H1 (cell line): ENCODE results near the gene SH2B2. TPM values are rescaled to one million over a fixed set of nuclear protein-coding genes. Genes with fewer than 3 reads are reported as not detected.

Experiments
- CTCF ChIA-PET: fragments of 300-600 bp; sonication (Branson Sonifier 250); formaldehyde crosslinking; loops from one replicate; lab custom pipeline; 2021; ENCODE audit not compliant: partially characterized antibody; lab: Charles Lee
- POLR2A ChIA-PET: fragments of 300-600 bp; sonication (Branson Sonifier 250); formaldehyde crosslinking; loops from one replicate; lab custom pipeline; 2021; ENCODE audit warnings: inconsistent platforms; ENCODE audit not compliant: partially characterized antibody; lab: Charles Lee
- DNase-seq, 2 experiments: peaks; one replicate each; pipeline versions ENCODE4 v3.0.0 to v3.0.0-alpha.2; 2010 to 2022; ENCODE audit warnings: low spot score in 2 of 2, low read depth in 1 of 2, mixed read lengths in 1 of 2
- FAIRE-seq: peaks from 2 replicates; lab custom pipeline; 2011; peaks lifted over from hg19 to GRCh38; lab: Jason Lieb, UNC
- H2AFZ ChIP-seq: 2 replicates; pipeline ENCODE4 v1.8.1; 2012; ENCODE audit warnings: low read length, inconsistent platforms
- H2AK5ac ChIP-seq: 2 replicates; pipeline ENCODE4 v1.6.1; 2013; ENCODE audit warnings: low read depth, low read length
- H2BK120ac ChIP-seq: replicated peaks from 2 replicates; pipeline ENCODE3; 2013; ENCODE audit warnings: low read depth, low read length, inconsistent platforms
- H2BK12ac ChIP-seq: 2 replicates; pipeline ENCODE4 v1.6.1; 2013; ENCODE audit warnings: low read depth, low read length
- H2BK15ac ChIP-seq: 2 replicates; pipeline ENCODE4 v1.6.1; 2013; ENCODE audit warnings: low read length
- H2BK20ac ChIP-seq: 2 replicates; pipeline ENCODE4 v1.6.1; 2013; ENCODE audit warnings: low read length
- H2BK5ac ChIP-seq: 2 replicates; pipeline ENCODE4 v1.6.1; 2013; ENCODE audit warnings: low read depth, low read length
- H3K14ac ChIP-seq: 2 replicates; pipeline ENCODE4 v1.6.1; 2013; ENCODE audit warnings: inconsistent platforms; ENCODE audit not compliant: insufficient read length
- H3K18ac ChIP-seq: 2 replicates; pipeline ENCODE4 v1.6.1; 2013; ENCODE audit warnings: low read length; ENCODE audit errors: extremely low read depth
- H3K23ac ChIP-seq: 2 replicates; pipeline ENCODE4 v1.6.1; 2013; ENCODE audit warnings: inconsistent platforms; ENCODE audit not compliant: insufficient read length
- H3K23me2 ChIP-seq: 2 replicates; pipeline ENCODE4 v1.6.1; 2013; ENCODE audit warnings: low read depth, low read length
- H3K27ac ChIP-seq: 2 replicates; pipeline ENCODE4 v1.6.1; 2011; ENCODE audit warnings: low read depth, low read length, inconsistent platforms
- H3K27me3 ChIP-seq, 4 experiments: replicated peaks in 1 of 4; 1 replicate in 1 of 4; 2 replicates in 3 of 4; pipeline versions ENCODE4 v1.6.1 to v1.8.1; 2011 to 2013; ENCODE audit warnings: low read length in 3 of 4, mild to moderate bottlenecking in 3 of 4, inconsistent platforms in 2 of 4, mixed read lengths in 2 of 4, moderate library complexity in 1 of 4; ENCODE audit not compliant: control insufficient read depth in 3 of 4, insufficient read depth in 3 of 4; ENCODE audit errors: extremely low read depth in 1 of 4
- H3K36me3 ChIP-seq, 4 experiments: 2 replicates each; pipeline versions ENCODE4 v1.6.1 to v1.8.1; 2011 to 2013; ENCODE audit warnings: mild to moderate bottlenecking in 4 of 4, low read length in 3 of 4, moderate library complexity in 2 of 4, control low read depth in 1 of 4, inconsistent platforms in 1 of 4; ENCODE audit not compliant: insufficient read depth in 4 of 4, control insufficient read depth in 2 of 4
- H3K4ac ChIP-seq: replicated peaks from 2 replicates; pipeline ENCODE3; 2013; ENCODE audit warnings: low read length, low read depth, mixed read lengths, inconsistent platforms; ENCODE audit not compliant: insufficient read length
- H3K4me1 ChIP-seq, 4 experiments: replicated peaks in 1 of 4; 1 replicate in 1 of 4; 2 replicates in 3 of 4; pipeline versions ENCODE4 v1.6.1 to v1.8.1; 2011 to 2013; ENCODE audit warnings: low read length in 3 of 4, inconsistent platforms in 2 of 4, mixed read lengths in 1 of 4; ENCODE audit not compliant: insufficient read depth in 4 of 4, control insufficient read depth in 3 of 4
- H3K4me2 ChIP-seq, 2 experiments: 2 replicates each; pipeline versions ENCODE4 v1.6.1 to v1.8.1; 2011 to 2013; ENCODE audit warnings: low read depth in 2 of 2, low read length in 2 of 2, control low read depth in 1 of 2, inconsistent platforms in 1 of 2, mild to moderate bottlenecking in 1 of 2; ENCODE audit not compliant: insufficient read depth in 1 of 2
- H3K4me3 ChIP-seq, 4 experiments: fragments of 200-600, 300-600 bp in 1 of 4; sonication (generic), shearing (Covaris generic), sonication (Bioruptor Twin) in 1 of 4; 2 replicates each; pipeline versions ENCODE4 v1.5.1 to v1.8.1; 2011 to 2016; ENCODE audit warnings: low read length in 4 of 4, low read depth in 3 of 4, control low read depth in 2 of 4, inconsistent platforms in 2 of 4, mild to moderate bottlenecking in 2 of 4, mixed read lengths in 1 of 4, moderate library complexity in 1 of 4; ENCODE audit not compliant: insufficient read depth in 2 of 4; ENCODE audit errors: extremely low read depth in 1 of 4
- H3K56ac ChIP-seq: replicated peaks from 2 replicates; pipeline ENCODE3; 2013; ENCODE audit warnings: low read depth, mild to moderate bottlenecking, mixed read lengths, low read length, inconsistent platforms; ENCODE audit not compliant: insufficient read length
- H3K79me1 ChIP-seq: 2 replicates; pipeline ENCODE4 v1.6.1; 2013; ENCODE audit warnings: low read depth, low read length, control low read depth
- H3K79me2 ChIP-seq, 2 experiments: 2 replicates each; pipeline versions ENCODE4 v1.6.1 to v1.8.1; 2012 to 2013; ENCODE audit warnings: low read length in 2 of 2, mild to moderate bottlenecking in 2 of 2, inconsistent platforms in 1 of 2; ENCODE audit not compliant: insufficient read depth in 2 of 2, control insufficient read depth in 1 of 2
- H3K9ac ChIP-seq, 4 experiments: replicated peaks in 1 of 4; 1 replicate in 1 of 4; 2 replicates in 3 of 4; pipeline versions ENCODE4 v1.6.1 to v1.8.1; 2011 to 2013; ENCODE audit warnings: low read depth in 3 of 4, low read length in 3 of 4, control low read depth in 2 of 4, mild to moderate bottlenecking in 2 of 4, moderate library complexity in 2 of 4, inconsistent platforms in 1 of 4; ENCODE audit errors: extremely low read depth in 1 of 4
- H3K9me3 ChIP-seq, 2 experiments: 2 replicates each; pipeline versions ENCODE4 v1.6.1 to v1.8.1; 2012 to 2013; ENCODE audit warnings: mild to moderate bottlenecking in 2 of 2, moderate library complexity in 2 of 2, control low read depth in 1 of 2, inconsistent platforms in 1 of 2, low read depth in 1 of 2, low read length in 1 of 2, mixed read lengths in 1 of 2; ENCODE audit not compliant: insufficient read depth in 2 of 2
- H4K20me1 ChIP-seq, 2 experiments: replicated peaks in 1 of 2; 2 replicates each; pipeline versions ENCODE3 to v1.8.1; 2011 to 2013; ENCODE audit warnings: inconsistent platforms in 2 of 2, low read length in 2 of 2, mild to moderate bottlenecking in 1 of 2; ENCODE audit not compliant: insufficient read depth in 2 of 2, control insufficient read depth in 1 of 2
- H4K5ac ChIP-seq: 2 replicates; pipeline ENCODE4 v1.6.1; 2013; ENCODE audit warnings: low read length, low read depth, mixed read lengths, inconsistent platforms; ENCODE audit not compliant: insufficient read length
- H4K8ac ChIP-seq: 2 replicates; pipeline ENCODE4 v1.8.0; 2013; ENCODE audit warnings: mild to moderate bottlenecking, moderate library complexity, low read length, inconsistent platforms; ENCODE audit not compliant: insufficient read depth; ENCODE audit errors: extremely low read depth
- H4K91ac ChIP-seq: replicated peaks from 2 replicates; pipeline ENCODE3; 2013; ENCODE audit warnings: low read length, mixed read lengths, inconsistent platforms; ENCODE audit not compliant: insufficient read length
- GABPA ChIP-seq: IDR thresholded peaks from 2 replicates; pipeline ENCODE4 v1.6.1; 2011; ENCODE audit warnings: mild to moderate bottlenecking, low read length, moderate library complexity, borderline replicate concordance; ENCODE audit not compliant: insufficient read depth
- KDM1A ChIP-seq: fragments of 200-600, 300-600 bp; sonication (generic); IDR thresholded peaks from 2 replicates; pipeline ENCODE4 v1.7.1; 2016; ENCODE audit warnings: mild to moderate bottlenecking, low read length, borderline replicate concordance
- POLR2A ChIP-seq, 2 experiments: IDR thresholded peaks; 1 replicate in 1 of 2; 2 replicates in 1 of 2; pipeline ENCODE4 v1.6.1; 2011; ENCODE audit warnings: low read depth in 2 of 2, low read length in 2 of 2, mild to moderate bottlenecking in 2 of 2; ENCODE audit errors: control extremely low read depth in 1 of 2
- RBBP5 ChIP-seq: IDR thresholded peaks from 2 replicates; pipeline ENCODE4 v1.7.1; 2012; ENCODE audit warnings: low read depth, mild to moderate bottlenecking, inconsistent platforms, low read length, moderate library complexity, borderline replicate concordance
- SP2 ChIP-seq: IDR thresholded peaks from 2 replicates; pipeline ENCODE4 v1.6.1; 2012; ENCODE audit warnings: mild to moderate bottlenecking, low read length, inconsistent platforms
- TEAD4 ChIP-seq: IDR thresholded peaks from 2 replicates; pipeline ENCODE4 v1.6.1; 2012; ENCODE audit warnings: low read depth, low read length, inconsistent platforms, mixed read lengths
- WGBS, 2 experiments: shearing (Covaris generic) in 1 of 2; methylation state at CpG; one replicate each; pipeline versions ENCODE4 v1.1.6 to v1.1.7; 2013 to 2015; ENCODE audit warnings: low lambda C conversion rate in 2 of 2, mixed read lengths in 2 of 2, inconsistent platforms in 1 of 2, low coverage in 1 of 2, missing lambda C conversion rate in 1 of 2; ENCODE audit not compliant: insufficient replicate concordance in 2 of 2, insufficient coverage in 1 of 2, insufficient read length in 1 of 2; ENCODE audit errors: extremely low coverage in 1 of 2, missing lambda C conversion rate in 1 of 2; 5-methylcytosine and 5-hydroxymethylcytosine counted together
- polyA plus RNA-seq, 7 experiments: library from polyadenylated mRNA; depleted of rRNA in 3 of 7; stranded (reverse) in 5 of 7; unstranded in 2 of 7; fragments of >200 nt in 5 of 7; fragments of 200-250 nt in 2 of 7; gene quantifications; 1 replicate in 5 of 7; 2 replicates in 1 of 7; 4 replicates in 1 of 7; pipeline versions ENCODE4 v1.2.1 to v1.2.3, GENCODE V29; 2011 to 2013; ENCODE audit warnings: missing spikeins in 2 of 7, mixed read lengths in 2 of 7
- total RNA-seq: library from RNA; stranded (reverse); fragmentation: NEBNext Ultra II Directional; extraction: Animal tissue kit (Norgen Biotek cat#: 25700); gene quantifications from 2 replicates; pipeline ENCODE4 v1.2.1, GENCODE V29; 2021
- TF ChIP-seq, protein P1 (sequence below): IDR thresholded peaks from 2 replicates; pipeline ENCODE4 v1.6.1; 2012; ENCODE audit warnings: inconsistent platforms
- TF ChIP-seq, protein P2 (sequence below), 3 experiments: IDR thresholded peaks; 1 replicate in 2 of 3; 2 replicates in 1 of 3; pipeline versions ENCODE4 v1.5.1 to v1.6.1; 2011; ENCODE audit warnings: low read length in 3 of 3, mild to moderate bottlenecking in 3 of 3, inconsistent platforms in 2 of 3, low read depth in 1 of 3, moderate library complexity in 1 of 3; ENCODE audit not compliant: insufficient read depth in 1 of 3; ENCODE audit errors: control extremely low read depth in 1 of 3

Gene SH2B2
- total and polyA plus RNA-seq, 2 of the 8 experiments (the other 6 are each of a cell fraction or from before 2014, with no cell fraction given), result 11.5 to 18.7 TPM

DNA sequence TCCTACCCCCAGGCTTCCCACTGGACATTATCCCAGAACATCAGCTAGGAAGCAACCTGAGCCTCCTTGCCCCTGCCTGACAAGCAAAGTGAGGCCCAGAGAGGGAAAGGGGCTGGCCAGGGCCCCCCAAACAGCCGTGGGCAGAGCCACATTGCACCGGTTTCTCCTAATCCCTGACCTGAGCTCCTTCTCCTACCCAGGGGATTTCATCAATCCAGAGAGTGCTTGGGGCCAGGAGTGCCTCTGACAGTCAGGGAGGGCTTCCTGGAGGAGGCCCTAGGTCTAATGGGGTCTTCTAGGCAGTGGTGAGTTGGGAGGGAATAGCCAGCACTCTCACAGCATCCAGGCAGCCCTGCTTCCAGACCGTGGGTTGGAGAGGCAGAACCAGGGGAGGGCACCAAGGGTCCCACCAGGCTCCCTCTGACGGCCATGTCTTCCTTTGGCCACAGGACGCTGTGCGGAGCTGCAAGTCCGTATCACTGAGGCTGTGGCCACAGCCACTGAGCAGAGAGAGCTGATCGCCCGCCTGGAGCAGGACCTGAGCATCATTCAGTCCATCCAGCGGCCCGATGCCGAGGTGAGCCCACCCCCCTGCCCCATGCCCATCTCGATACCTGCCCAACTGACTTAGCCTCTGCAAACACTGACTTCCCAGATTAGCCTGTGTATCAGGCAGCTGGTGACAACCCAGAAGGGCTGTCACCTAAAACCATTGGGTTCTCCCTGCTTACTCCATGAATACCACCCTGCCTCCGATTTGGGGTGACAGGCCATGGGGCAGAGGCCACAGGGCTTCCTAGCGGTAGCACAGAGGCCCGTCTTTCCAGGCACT is 13.5 kb upstream of the SH2B2 start:
- no peak overlapping the region for H3K23ac ChIP-seq
- H3K18ac ChIP-seq, result no peak overlapping the region
- no peaks in the 10 kb centered on the region for H3K23me2 ChIP-seq
- H3K27me3 ChIP-seq, result no peaks in the 10 kb centered on the region
- peak overlapping the region; percentile 61; the same call in 1 of the 2 replicates for H2BK20ac ChIP-seq
- H2BK5ac ChIP-seq, result peak overlapping the region; percentile 60; the same call in 1 of the 2 replicates
- H3K36me3 ChIP-seq, result no peaks in the 10 kb centered on the region
- DNase-seq, result no peak
- H3K4me3 ChIP-seq, result no peak overlapping the region
- no peak overlapping the region for H3K4me2 ChIP-seq
- no peaks in the 10 kb centered on the region for H3K79me1 ChIP-seq
- H2BK12ac ChIP-seq, result no peak overlapping the region; the same call in 1 of the 2 replicates
- no peak overlapping the region; a peak in 1 of 7 replicates for H3K9ac ChIP-seq
- FAIRE-seq, result no peak
- H4K91ac ChIP-seq, result peak overlapping the region; percentile 42
- no peak overlapping the region for H3K14ac ChIP-seq
- ChIA-PET POLR2A (interaction anchor here (1.0 kb wide), 1 partner anchor 12 kb away, joined by 3 read pairs; no protein-coding TSS in a partner anchor), CTCF (interaction anchor here (0.6 to 3.6 kb wide), 29 partner anchors 9 to 990 kb away, joined by 3 to 20 read pairs (median 4); no protein-coding TSS in a partner anchor)
- no peak overlapping the region for H4K8ac ChIP-seq
- no peaks in the 10 kb centered on the region for H3K79me2 ChIP-seq
- no peak overlapping the region for H3K27ac ChIP-seq
- H3K4me1 ChIP-seq, result peaks cover 0 to 3% (median 0%) of the 10 kb centered on the region in 4 experiments; a peak in 1 of 7 replicates
- H3K56ac ChIP-seq, result no peak overlapping the region
- no peak overlapping the region for H2AFZ ChIP-seq
- H3K4ac ChIP-seq, result no peak overlapping the region
- H2BK15ac ChIP-seq, result peak overlapping the region; percentile 95; the same call in 1 of the 2 replicates
- no peak overlapping the region for H2BK120ac ChIP-seq
- H4K5ac ChIP-seq, result no peak overlapping the region
- 92% methylated on average over 16 of the region's 16 CpGs; no CpG with 5 or more reads in 1 of the 2 experiments for WGBS, 2 experiments
- H3K9me3 ChIP-seq, result no peaks in the 10 kb centered on the region
- no peaks in the 10 kb centered on the region for H4K20me1 ChIP-seq
- H2AK5ac ChIP-seq, result peak overlapping the region; percentile 53; the same call in 1 of the 2 replicates
- TF ChIP-seq RBBP5 (no peak), GABPA (no peak), SP2 (no peak), KDM1A (no peak), TEAD4 (no peak), POLR2A (IDR thresholded peaks at IDR 0.05; ENCODE audit: control extremely low read depth in 1 of 2, low read depth in 2 of 2, low read length in 2 of 2) (no peak)
- TF ChIP-seq, protein P1, sequence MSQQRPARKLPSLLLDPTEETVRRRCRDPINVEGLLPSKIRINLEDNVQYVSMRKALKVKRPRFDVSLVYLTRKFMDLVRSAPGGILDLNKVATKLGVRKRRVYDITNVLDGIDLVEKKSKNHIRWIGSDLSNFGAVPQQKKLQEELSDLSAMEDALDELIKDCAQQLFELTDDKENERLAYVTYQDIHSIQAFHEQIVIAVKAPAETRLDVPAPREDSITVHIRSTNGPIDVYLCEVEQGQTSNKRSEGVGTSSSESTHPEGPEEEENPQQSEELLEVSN, result no peak
- TF ChIP-seq, protein P2, sequence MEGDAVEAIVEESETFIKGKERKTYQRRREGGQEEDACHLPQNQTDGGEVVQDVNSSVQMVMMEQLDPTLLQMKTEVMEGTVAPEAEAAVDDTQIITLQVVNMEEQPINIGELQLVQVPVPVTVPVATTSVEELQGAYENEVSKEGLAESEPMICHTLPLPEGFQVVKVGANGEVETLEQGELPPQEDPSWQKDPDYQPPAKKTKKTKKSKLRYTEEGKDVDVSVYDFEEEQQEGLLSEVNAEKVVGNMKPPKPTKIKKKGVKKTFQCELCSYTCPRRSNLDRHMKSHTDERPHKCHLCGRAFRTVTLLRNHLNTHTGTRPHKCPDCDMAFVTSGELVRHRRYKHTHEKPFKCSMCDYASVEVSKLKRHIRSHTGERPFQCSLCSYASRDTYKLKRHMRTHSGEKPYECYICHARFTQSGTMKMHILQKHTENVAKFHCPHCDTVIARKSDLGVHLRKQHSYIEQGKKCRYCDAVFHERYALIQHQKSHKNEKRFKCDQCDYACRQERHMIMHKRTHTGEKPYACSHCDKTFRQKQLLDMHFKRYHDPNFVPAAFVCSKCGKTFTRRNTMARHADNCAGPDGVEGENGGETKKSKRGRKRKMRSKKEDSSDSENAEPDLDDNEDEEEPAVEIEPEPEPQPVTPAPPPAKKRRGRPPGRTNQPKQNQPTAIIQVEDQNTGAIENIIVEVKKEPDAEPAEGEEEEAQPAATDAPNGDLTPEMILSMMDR (IDR thresholded peaks at IDR 0.05; ENCODE audit: control extremely low read depth in 1 of 3, insufficient read depth in 1 of 3, low read depth in 1 of 3, low read length in 3 of 3), result no peak
